GM21528 (cell line): ENCODE results near the gene C5.

Experiments
- ATAC-seq: cut with Tn5 transposase; IDR thresholded peaks from one replicate; pipeline ENCODE4 v1.9.1; 2021; ENCODE audit warnings: mild to moderate bottlenecking, moderate library complexity; ENCODE audit not compliant: unreplicated experiment, low FRiP score

C5 gene

GRCh38 chr9:120915854-120916470 lies 134.1 kb downstream of the C5 start:
- ATAC-seq: no peak

- no peak for ATAC-seq
These were observed 135.1 kb downstream of the C5 start for GRCh38 chr9:120914953-120915352.

DNA sequence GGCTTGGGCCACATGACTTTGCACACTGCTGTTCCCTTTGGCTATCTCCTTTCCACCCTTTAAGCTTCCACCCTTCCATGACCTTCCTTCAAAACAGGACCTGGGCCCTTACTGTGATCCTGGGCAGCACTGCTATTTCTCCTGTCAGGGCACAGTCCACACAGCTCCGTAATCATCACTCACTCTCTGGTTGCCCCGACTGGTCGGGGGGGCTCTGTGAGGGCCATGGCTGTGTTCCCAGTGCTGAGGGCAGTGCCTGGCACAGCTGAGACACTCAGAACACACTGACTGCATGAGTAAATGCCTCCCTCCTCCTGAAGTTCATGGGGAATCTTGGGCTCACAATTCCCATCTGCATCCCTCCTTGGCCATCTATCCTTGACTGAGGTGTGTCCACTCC lies 135.7 kb downstream of the C5 start:
- ATAC-seq: no peak

GRCh38 chr9:120913647-120914264 lies 136.3 kb downstream of the C5 start:
- no peak for ATAC-seq

- ATAC-seq: no peak
These were observed 137.0 kb downstream of the C5 start for GRCh38 chr9:120912958-120913646.

DNA sequence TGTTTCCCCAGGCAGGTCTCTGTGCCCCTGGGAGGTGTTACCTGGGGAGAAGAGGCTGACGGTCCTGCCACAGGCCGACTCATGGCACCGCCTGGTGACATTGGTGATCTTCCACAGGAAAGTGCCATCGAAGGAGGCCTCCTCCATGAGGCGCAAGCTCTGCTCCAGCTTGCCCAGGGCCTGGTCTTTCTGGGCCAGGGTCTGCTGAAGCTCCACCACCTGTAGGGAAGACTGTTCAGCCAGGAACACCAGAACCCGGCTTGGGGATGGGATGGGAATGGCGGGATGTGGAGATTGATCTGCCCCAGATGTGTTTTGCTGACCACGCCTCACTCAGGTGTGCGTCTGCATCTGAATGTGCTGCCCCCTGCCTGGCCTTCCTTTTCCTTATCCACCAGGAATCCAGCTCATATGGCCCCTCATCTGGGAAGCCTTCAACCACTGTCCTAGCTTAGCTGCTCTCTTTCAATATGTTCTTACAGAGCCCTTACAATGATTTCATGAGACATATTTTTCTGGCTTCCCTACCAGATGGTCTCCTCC lies 138.7 kb downstream of the C5 start:
- no peak for ATAC-seq

DNA sequence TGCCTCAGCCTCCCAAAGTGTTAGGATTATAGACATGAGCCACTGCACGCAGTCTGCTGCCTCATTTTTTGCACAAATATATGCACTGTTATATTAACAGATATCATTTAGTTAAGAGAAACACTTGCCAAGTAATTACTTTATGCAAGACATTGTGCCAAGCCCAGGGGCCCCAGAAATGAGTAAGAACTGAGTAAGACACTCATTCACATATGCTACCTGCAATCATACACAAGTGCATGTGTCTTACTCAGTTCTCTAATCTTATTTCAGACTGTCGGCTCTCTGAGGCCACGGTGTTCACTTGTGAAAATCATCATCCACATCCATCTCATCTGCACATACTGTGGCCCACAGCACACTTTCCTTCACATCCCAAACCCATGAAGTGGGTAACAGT lies 139.4 kb downstream of the C5 start:
- ATAC-seq: no peak

DNA sequence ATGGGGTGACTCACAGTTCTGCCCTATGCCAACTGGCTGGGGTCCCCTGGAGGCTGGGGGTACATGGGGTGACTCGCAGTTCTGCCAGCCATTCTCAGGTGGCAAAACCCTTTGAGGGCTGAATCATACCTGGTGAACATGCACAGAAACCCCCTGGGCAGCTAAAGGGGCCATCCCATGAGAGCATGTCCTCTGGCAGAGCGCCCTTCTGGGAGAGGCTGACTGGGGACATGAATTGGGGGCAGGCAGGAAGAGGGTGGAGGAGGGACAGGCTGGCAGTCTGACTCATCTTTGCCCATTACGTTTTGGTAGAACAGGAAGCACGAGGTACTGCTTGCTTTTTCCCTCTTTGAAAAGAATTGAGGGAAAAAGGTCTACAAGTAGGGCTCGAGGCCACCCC lies 140.2 kb downstream of the C5 start:
- ATAC-seq: no peak

GRCh38 chr9:120905315-120906164 lies 144.5 kb downstream of the C5 start:
- no peak for ATAC-seq

GRCh38 chr9:120904978-120905301 lies 145.1 kb downstream of the C5 start:
- ATAC-seq: no peak

- ATAC-seq: no peak
These were observed 145.8 kb downstream of the C5 start for GRCh38 chr9:120904061-120904977.

GRCh38 chr9:120902569-120903535 lies 147.2 kb downstream of the C5 start:
- no peak for ATAC-seq
